HG03064 (cell line): ENCODE results near the gene MYH10.

ENCODE experiments used
- ATAC-seq: cut with Tn5 transposase; IDR thresholded peaks from one replicate; pipeline ENCODE4 v1.9.1; 2021; ENCODE audit warnings: low read depth; ENCODE audit not compliant: unreplicated experiment

Gene MYH10

GRCh38 chr17:8610558-8610957 is 20.0 kb downstream of the MYH10 start:
- ATAC-seq, result no peak

GRCh38 chr17:8609910-8610309 is 20.6 kb downstream of the MYH10 start:
- ATAC-seq, result no peak

GRCh38 chr17:8608001-8608400 is 22.5 kb downstream of the MYH10 start:
- ATAC-seq, result no peak

GRCh38 chr17:8606401-8606800 is 24.1 kb downstream of the MYH10 start:
- no peak for ATAC-seq

GRCh38 chr17:8602679-8603078 is 27.8 kb downstream of the MYH10 start:
- ATAC-seq, result no peak

GRCh38 chr17:8599351-8600011 is 31.0 kb downstream of the MYH10 start:
- ATAC-seq, result no peak

GRCh38 chr17:8598913-8599312 is 31.6 kb downstream of the MYH10 start:
- ATAC-seq, result no peak

GRCh38 chr17:8593830-8594229 is 36.7 kb downstream of the MYH10 start:
- ATAC-seq, result no peak

GRCh38 chr17:8593276-8593675 is 37.2 kb downstream of the MYH10 start:
- no peak for ATAC-seq

GRCh38 chr17:8588877-8589554 is 41.5 kb downstream of the MYH10 start:
- no peak for ATAC-seq

GRCh38 chr17:8586766-8587165 is 43.8 kb downstream of the MYH10 start:
- no peak for ATAC-seq

GRCh38 chr17:8585911-8586310 is 44.6 kb downstream of the MYH10 start:
- ATAC-seq, result no peak

GRCh38 chr17:8583954-8584353 is 46.6 kb downstream of the MYH10 start:
- no peak for ATAC-seq

- no peak for ATAC-seq
Observed at GRCh38 chr17:8580952-8581658, 49.4 kb downstream of the MYH10 start.

- no peak for ATAC-seq
Observed at GRCh38 chr17:8577868-8578267, 52.7 kb downstream of the MYH10 start.

- ATAC-seq, result no peak
Observed at GRCh38 chr17:8576559-8577294, 53.8 kb downstream of the MYH10 start.

- no peak for ATAC-seq
Observed at GRCh38 chr17:8574687-8575086, 55.8 kb downstream of the MYH10 start.

- ATAC-seq, result no peak
Observed at GRCh38 chr17:8572764-8573163, 57.8 kb downstream of the MYH10 start.

GRCh38 chr17:8563981-8564602 is 66.4 kb downstream of the MYH10 start:
- no peak for ATAC-seq

- ATAC-seq, result no peak
Observed at GRCh38 chr17:8563024-8563776, 67.3 kb downstream of the MYH10 start.
